Measurements from ENCODE around the gene GRM4.

Gene GRM4

GRCh38 chr6:34082348-34082747 lies 63.5 kb downstream of the GRM4 start:
- FAIRE-seq, result no peak

GRCh38 chr6:34080357-34080756 lies 65.5 kb downstream of the GRM4 start:
- FAIRE-seq, result no peak

- no peak for FAIRE-seq
Measured at GRCh38 chr6:34079899-34080298, 66.0 kb downstream of the GRM4 start.

GRCh38 chr6:34075906-34076305 lies 70.0 kb downstream of the GRM4 start:
- no peak for FAIRE-seq

- no peak for FAIRE-seq
Measured at GRCh38 chr6:34074064-34074742, 71.7 kb downstream of the GRM4 start.

GRCh38 chr6:34073540-34073939 lies 72.3 kb downstream of the GRM4 start:
- FAIRE-seq, result no peak

- no peak for FAIRE-seq
Measured at GRCh38 chr6:34072727-34073126, 73.2 kb downstream of the GRM4 start.

- FAIRE-seq, result no peak
Measured at GRCh38 chr6:34071884-34072379, 74.0 kb downstream of the GRM4 start.

- no peak for FAIRE-seq
Measured at GRCh38 chr6:34071136-34071883, 74.6 kb downstream of the GRM4 start.

GRCh38 chr6:34070315-34071135 lies 75.4 kb downstream of the GRM4 start:
- FAIRE-seq, result no peak

GRCh38 chr6:34068462-34069044 lies 77.3 kb downstream of the GRM4 start:
- no peak for FAIRE-seq

- no peak for FAIRE-seq
Measured at GRCh38 chr6:34067814-34068213, 78.1 kb downstream of the GRM4 start.

- FAIRE-seq, result no peak
Measured at GRCh38 chr6:34066772-34067770, 78.8 kb downstream of the GRM4 start.

GRCh38 chr6:34066218-34066571 lies 79.7 kb downstream of the GRM4 start:
- no peak for FAIRE-seq

- FAIRE-seq, result no peak
Measured at GRCh38 chr6:34065466-34066217, 80.2 kb downstream of the GRM4 start.

GRCh38 chr6:34064675-34065074 lies 81.2 kb downstream of the GRM4 start:
- no peak for FAIRE-seq

GRCh38 chr6:34063651-34064050 lies 82.2 kb downstream of the GRM4 start:
- no peak for FAIRE-seq

GRCh38 chr6:34062815-34063214 lies 83.1 kb downstream of the GRM4 start:
- FAIRE-seq, result no peak

GRCh38 chr6:34062156-34062555 lies 83.7 kb downstream of the GRM4 start:
- no peak for FAIRE-seq

- FAIRE-seq, result no peak
Measured at GRCh38 chr6:34061348-34061747, 84.5 kb downstream of the GRM4 start.

GRCh38 chr6:34059914-34060313 lies 86.0 kb downstream of the GRM4 start:
- FAIRE-seq, result no peak

All from TTC549 (cell line).